Dedifferentiated amniotic fluid mesenchymal stem cell (primary cell): ENCODE measurements around the gene MAP2.

Experiments used
- DNase-seq: peaks from one replicate; pipeline ENCODE4 v3.0.0-alpha.2; 2016; ENCODE audit errors: extremely low spot score

MAP2 gene

GRCh38 chr2:209533391-209533790 lies 109.5 kb downstream of the MAP2 start:
- no peak for DNase-seq

GRCh38 chr2:209534228-209534627 lies 110.4 kb downstream of the MAP2 start:
- no peak for DNase-seq

GRCh38 chr2:209536363-209536762 lies 112.5 kb downstream of the MAP2 start:
- DNase-seq, result no peak

GRCh38 chr2:209547726-209548125 lies 123.9 kb downstream of the MAP2 start:
- peak; percentile 29 for DNase-seq

GRCh38 chr2:209549589-209549988 lies 125.7 kb downstream of the MAP2 start:
- no peak for DNase-seq

- no peak for DNase-seq
Observed at GRCh38 chr2:209553913-209554312, 130.1 kb downstream of the MAP2 start.

- peak; percentile 50 for DNase-seq
Observed at GRCh38 chr2:209556354-209556961, 132.6 kb downstream of the MAP2 start.

- no peak for DNase-seq
Observed at GRCh38 chr2:209560911-209561310, 137.1 kb downstream of the MAP2 start.

- no peak for DNase-seq
Observed at GRCh38 chr2:209563453-209563852, 139.6 kb downstream of the MAP2 start.

GRCh38 chr2:209564816-209565215 lies 141.0 kb downstream of the MAP2 start:
- no peak for DNase-seq

GRCh38 chr2:209565896-209566582 lies 142.2 kb downstream of the MAP2 start:
- DNase-seq, result no peak

GRCh38 chr2:209570194-209570593 lies 146.3 kb downstream of the MAP2 start:
- no peak for DNase-seq

- DNase-seq, result no peak
Observed at GRCh38 chr2:209574515-209574914, 150.7 kb downstream of the MAP2 start.

- peak; percentile 56 for DNase-seq
Observed at GRCh38 chr2:209577376-209578357, 153.8 kb downstream of the MAP2 start.

GRCh38 chr2:209578394-209579001 lies 154.7 kb downstream of the MAP2 start:
- DNase-seq, result no peak

- DNase-seq, result peak; percentile 25
Observed at GRCh38 chr2:209579230-209579749, 155.4 kb downstream of the MAP2 start.

GRCh38 chr2:209581040-209581439 lies 157.2 kb downstream of the MAP2 start:
- DNase-seq, result no peak

- DNase-seq, result no peak
Observed at GRCh38 chr2:209582281-209582680, 158.4 kb downstream of the MAP2 start.

GRCh38 chr2:209584472-209584871 lies 160.6 kb downstream of the MAP2 start:
- DNase-seq, result no peak

- no peak for DNase-seq
Observed at GRCh38 chr2:209584915-209585314, 161.1 kb downstream of the MAP2 start.

- DNase-seq, result no peak
Observed at GRCh38 chr2:209591021-209591420, 167.2 kb downstream of the MAP2 start.

- DNase-seq, result no peak
Observed at GRCh38 chr2:209592106-209592505, 168.3 kb downstream of the MAP2 start.
